ENCODE results near the gene NRG3. TPM values are rescaled to one million over a fixed set of nuclear protein-coding genes. Genes with fewer than 3 reads are reported as not detected.

Gene NRG3
- total and polyA plus RNA-seq, 2 of the 4 experiments (the other 2 are of a cell fraction) = not detected

- Histone ChIP-seq H2BK15ac (ENCODE audit: low read depth, low read length) (no peak overlapping the region), H2BK120ac (ENCODE audit: low read depth, low read length) (no peak overlapping the region), H3K4me3 (ENCODE audit: insufficient read depth, low read depth, low read length) (no peak overlapping the region), H3K23ac (ENCODE audit: low read depth, low read length) (no peak overlapping the region), H3K4ac (ENCODE audit: low read depth, low read length) (no peak overlapping the region), H2BK5ac (ENCODE audit: low read depth, low read length, poor library complexity, severe bottlenecking) (no peak overlapping the region), H4K8ac (ENCODE audit: low read depth in 2 of 2, low read length in 2 of 2) (no peak overlapping the region), H3K14ac (replicated peaks; ENCODE audit: low read depth, low read length) (no peak overlapping the region), H2BK20ac (ENCODE audit: low read depth, low read length) (no peak overlapping the region), H3K4me1 (ENCODE audit: control insufficient read depth, insufficient read depth, low read length) (no peaks in the 10 kb centered on the region), H2AK5ac (ENCODE audit: low read depth, low read length) (no peak overlapping the region), H2AFZ (replicated peaks; ENCODE audit: low read length, poor library complexity) (no peak overlapping the region), H3K79me1 (ENCODE audit: low read depth in 1 of 2, low read length in 2 of 2) (no peaks in the 10 kb centered on the region), H3K4me2 (ENCODE audit: low read depth, low read length) (no peak overlapping the region), H3K56ac (ENCODE audit: extremely low read depth, insufficient read depth, low read length) (no peak overlapping the region), H3K9ac (ENCODE audit: low read depth, low read length) (no peak overlapping the region), H3K9me1 (ENCODE audit: insufficient read depth, low read length) (no peaks in the 10 kb centered on the region), H4K20me1 (ENCODE audit: insufficient read depth, low read length) (no peaks in the 10 kb centered on the region), H3K36me3 (ENCODE audit: control insufficient read depth, insufficient read depth, low read length) (no peaks in the 10 kb centered on the region), H2AK9ac (replicated peaks; ENCODE audit: low read depth, low read length, poor library complexity) (no peak overlapping the region), H4K91ac (ENCODE audit: insufficient read depth, low read depth, low read length) (no peak overlapping the region), H3K18ac (ENCODE audit: low read depth, low read length) (no peak overlapping the region), H3K27me3 (ENCODE audit: control insufficient read depth, insufficient read depth, low read length) (peaks cover 3% of the 10 kb centered on the region; the same call in 1 of the 2 replicates), H3K9me3 (ENCODE audit: control insufficient read depth, insufficient read depth, low read length) (no peaks in the 10 kb centered on the region; the same call in 1 of the 2 replicates), H4K5ac (ENCODE audit: low read depth, low read length) (no peak overlapping the region), H3K27ac (ENCODE audit: insufficient read depth, low read length) (no peak overlapping the region)
- no peak for ATAC-seq (ENCODE audit: low read depth)
- intact Hi-C loops (cut with micrococcal nuclease) (no loop called here), in situ Hi-C loops (cut with MboI; ENCODE audit: low sequenced_read_pairs) (no loop called here), dilution Hi-C loops (cut with HindIII; ENCODE audit: low sequenced_read_pairs, unreplicated experiment) (no loop called here)
- DNase-seq = no peak
- TF ChIP-seq CEBPB (IDR thresholded peaks at IDR 0.05; ENCODE audit: low read depth, low read length) = no peak
- peak; percentile 88 for TF ChIP-seq MAFK (IDR thresholded peaks at IDR 0.05; ENCODE audit: low read depth, low read length)
- no TSS peak for BruUV-seq (replicated peaks)
- POLR2A ChIA-PET (ENCODE audit: unreplicated experiment) = no interaction called here
- CTCF ChIA-PET = no interaction called here
- no CpG with 5 or more reads among the region's 4 CpGs for WGBS, 2 experiments (ENCODE audit: extremely low coverage in 2 of 2, insufficient read length in 1 of 2)
These were observed 4.5 kb upstream of the NRG3 start for GRCh38 chr10:81870472-81870871.

All from IMR-90 (cell line).